Calu3 (cell line): ENCODE data around the gene ZSWIM3. TPM values are rescaled to one million over a fixed set of nuclear protein-coding genes. Genes with fewer than 3 reads are reported as not detected.

Experiments
- BruUV-seq: library from RNA; stranded (reverse); fragments of 400-500 nt; replicated peaks from 2 replicates; lab custom pipeline; 2021; lab: Mats Ljungman, UMichigan
- CTCF ChIA-PET: fragments of 300-600 bp; sonication (Branson Sonifier 250); formaldehyde crosslinking; loops from one replicate; lab custom pipeline; 2022; ENCODE audit warnings: antibody characterized with exemption; lab: Charles Lee
- DNase-seq: peaks from one replicate; pipeline ENCODE4 v3.0.0; 2022
- H3K27ac Mint-ChIP-seq: one replicate; pipeline ENCODE4 v1.8.0; 2022; ENCODE audit warnings: mixed read lengths; ENCODE audit not compliant: unreplicated experiment
- H3K27me3 Mint-ChIP-seq: one replicate; pipeline ENCODE4 v1.8.0; 2022; ENCODE audit warnings: mixed read lengths; ENCODE audit not compliant: unreplicated experiment
- H3K36me3 Mint-ChIP-seq: one replicate; pipeline ENCODE4 v1.8.0; 2022; ENCODE audit warnings: mild to moderate bottlenecking, moderate library complexity, mixed read lengths; ENCODE audit not compliant: insufficient read depth, unreplicated experiment
- H3K4me1 Mint-ChIP-seq: one replicate; pipeline ENCODE4 v1.8.0; 2022; ENCODE audit warnings: mild to moderate bottlenecking, low read depth, mixed read lengths; ENCODE audit not compliant: unreplicated experiment
- H3K4me3 Mint-ChIP-seq: one replicate; pipeline ENCODE4 v1.8.0; 2022; ENCODE audit warnings: mild to moderate bottlenecking, low read depth, moderate library complexity, mixed read lengths; ENCODE audit not compliant: unreplicated experiment
- H3K9me3 Mint-ChIP-seq: one replicate; pipeline ENCODE4 v1.8.0; 2022; ENCODE audit warnings: low read depth, mixed read lengths; ENCODE audit not compliant: unreplicated experiment
- intact Hi-C: fragments of 100-400 bp; cut with micrococcal nuclease; formaldehyde crosslinking; loops from one replicate; pipeline ENCODE4 v1.10.0; 2022; ENCODE audit not compliant: unreplicated experiment
- total RNA-seq: library from RNA; stranded (reverse); gene quantifications from 2 replicates; pipeline ENCODE4 v1.2.3, GENCODE V29; 2022
- TF ChIP-seq, protein P1 (sequence below): fragments of 200-600 bp; IDR thresholded peaks from one replicate; pipeline ENCODE4 v1.8.0; 2022; ENCODE audit warnings: antibody characterized with exemption; ENCODE audit not compliant: unreplicated experiment

The ZSWIM3 gene
- total RNA-seq, 1 experiment from 2014 or later = 5.2 TPM

DNA sequence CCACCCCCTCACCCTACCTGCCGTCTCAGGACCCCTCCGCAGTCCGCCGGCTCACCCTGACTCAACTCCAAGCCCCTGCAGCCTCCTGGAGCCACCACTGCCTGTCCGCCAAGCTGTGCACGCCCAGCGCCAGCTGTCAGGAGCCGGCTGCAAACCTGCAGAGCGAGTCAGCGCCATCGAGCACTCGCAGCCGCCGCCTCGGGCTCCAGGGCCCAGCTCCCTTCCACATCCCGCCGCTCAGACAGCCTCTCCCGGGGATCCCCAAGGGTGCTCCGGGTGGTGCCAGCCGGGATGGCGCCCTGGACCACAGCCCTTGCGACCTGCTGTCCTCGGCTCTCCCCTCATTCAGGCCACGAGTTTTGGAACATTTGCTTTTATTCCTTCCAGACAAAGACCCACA lies 34.6 kb upstream of the ZSWIM3 start:
- no TSS peak for BruUV-seq
- H3K4me3 Mint-ChIP-seq = peak overlapping the region; percentile 52
- TF ChIP-seq, protein P1, sequence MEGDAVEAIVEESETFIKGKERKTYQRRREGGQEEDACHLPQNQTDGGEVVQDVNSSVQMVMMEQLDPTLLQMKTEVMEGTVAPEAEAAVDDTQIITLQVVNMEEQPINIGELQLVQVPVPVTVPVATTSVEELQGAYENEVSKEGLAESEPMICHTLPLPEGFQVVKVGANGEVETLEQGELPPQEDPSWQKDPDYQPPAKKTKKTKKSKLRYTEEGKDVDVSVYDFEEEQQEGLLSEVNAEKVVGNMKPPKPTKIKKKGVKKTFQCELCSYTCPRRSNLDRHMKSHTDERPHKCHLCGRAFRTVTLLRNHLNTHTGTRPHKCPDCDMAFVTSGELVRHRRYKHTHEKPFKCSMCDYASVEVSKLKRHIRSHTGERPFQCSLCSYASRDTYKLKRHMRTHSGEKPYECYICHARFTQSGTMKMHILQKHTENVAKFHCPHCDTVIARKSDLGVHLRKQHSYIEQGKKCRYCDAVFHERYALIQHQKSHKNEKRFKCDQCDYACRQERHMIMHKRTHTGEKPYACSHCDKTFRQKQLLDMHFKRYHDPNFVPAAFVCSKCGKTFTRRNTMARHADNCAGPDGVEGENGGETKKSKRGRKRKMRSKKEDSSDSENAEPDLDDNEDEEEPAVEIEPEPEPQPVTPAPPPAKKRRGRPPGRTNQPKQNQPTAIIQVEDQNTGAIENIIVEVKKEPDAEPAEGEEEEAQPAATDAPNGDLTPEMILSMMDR = no peak
- peaks cover 50% of the 10 kb centered on the region for H3K27me3 Mint-ChIP-seq
- H3K4me1 Mint-ChIP-seq = peaks cover 39% of the 10 kb centered on the region
- intact Hi-C loops = no loop called here
- no peaks in the 10 kb centered on the region for H3K9me3 Mint-ChIP-seq
- peaks cover 17% of the 10 kb centered on the region for H3K36me3 Mint-ChIP-seq
- DNase-seq = peak; percentile 70
- no peak overlapping the region for H3K27ac Mint-ChIP-seq
- CTCF ChIA-PET = interaction anchor here (0.6 to 1.5 kb wide), 7 partner anchors 16 to 529 kb away, joined by 3 to 7 read pairs (median 4); partner anchors contain the start of genes DNTTIP1 and WFDC3

DNA sequence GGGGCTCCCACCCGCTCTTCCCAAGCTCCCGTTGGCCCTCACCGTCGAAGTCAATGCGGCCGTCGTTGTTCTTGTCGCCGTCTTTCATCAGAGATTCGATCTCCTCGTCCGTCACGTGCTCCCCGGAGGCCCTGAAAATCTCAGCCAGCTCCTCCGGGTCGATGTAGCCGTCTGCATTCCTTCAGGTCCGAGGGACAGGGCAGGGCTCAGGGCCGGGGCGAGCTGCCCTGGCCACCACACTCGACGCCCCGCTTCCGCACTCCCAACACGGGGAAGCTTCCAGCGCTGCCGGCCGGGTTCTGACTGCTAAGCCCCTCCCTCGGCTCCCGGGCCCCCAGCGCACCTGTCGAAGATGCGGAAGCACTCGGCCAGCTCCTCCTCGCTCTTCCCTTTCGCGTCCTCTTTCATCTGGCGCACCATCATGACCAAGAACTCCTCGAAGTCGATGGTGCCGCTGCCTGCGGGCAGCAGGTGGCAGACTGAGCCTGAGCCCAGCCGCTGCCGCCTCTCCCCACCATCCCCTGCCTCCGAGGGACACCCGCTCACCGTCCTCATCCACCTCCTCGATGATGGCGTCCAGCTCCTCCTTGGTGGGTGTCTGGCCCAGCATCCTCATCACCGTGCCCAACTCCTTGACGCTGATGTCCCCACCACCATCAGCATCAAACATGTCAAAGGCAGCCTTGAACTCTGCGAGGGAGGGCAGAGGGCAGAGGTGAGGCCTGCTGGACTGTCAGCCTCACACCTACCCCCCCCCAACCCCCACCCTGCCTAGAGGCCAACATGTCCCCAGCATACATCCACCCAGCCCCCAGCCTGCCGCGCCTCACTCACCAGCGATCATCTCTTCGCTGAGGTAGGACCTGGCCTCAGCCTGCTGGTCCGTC lies 33.2 kb upstream of the ZSWIM3 start:
- no TSS peak for BruUV-seq
- H3K4me1 Mint-ChIP-seq = peaks cover 30% of the 10 kb centered on the region
- H3K27ac Mint-ChIP-seq = peak overlapping the region; percentile 57
- peak; percentile 62 for DNase-seq
- no peaks in the 10 kb centered on the region for H3K9me3 Mint-ChIP-seq
- CTCF ChIA-PET = interaction anchor here (0.8 to 1.7 kb wide), 4 partner anchors 10 to 44 kb away, joined by 3 to 7 read pairs (median 4); partner anchors contain the start of gene SNX21
- peak overlapping the region; percentile 67 for H3K4me3 Mint-ChIP-seq
- TF ChIP-seq, protein P1 = peak; percentile 33
- peaks cover 50% of the 10 kb centered on the region for H3K27me3 Mint-ChIP-seq
- intact Hi-C loops = no loop called here
- H3K36me3 Mint-ChIP-seq = peaks cover 11% of the 10 kb centered on the region

DNA sequence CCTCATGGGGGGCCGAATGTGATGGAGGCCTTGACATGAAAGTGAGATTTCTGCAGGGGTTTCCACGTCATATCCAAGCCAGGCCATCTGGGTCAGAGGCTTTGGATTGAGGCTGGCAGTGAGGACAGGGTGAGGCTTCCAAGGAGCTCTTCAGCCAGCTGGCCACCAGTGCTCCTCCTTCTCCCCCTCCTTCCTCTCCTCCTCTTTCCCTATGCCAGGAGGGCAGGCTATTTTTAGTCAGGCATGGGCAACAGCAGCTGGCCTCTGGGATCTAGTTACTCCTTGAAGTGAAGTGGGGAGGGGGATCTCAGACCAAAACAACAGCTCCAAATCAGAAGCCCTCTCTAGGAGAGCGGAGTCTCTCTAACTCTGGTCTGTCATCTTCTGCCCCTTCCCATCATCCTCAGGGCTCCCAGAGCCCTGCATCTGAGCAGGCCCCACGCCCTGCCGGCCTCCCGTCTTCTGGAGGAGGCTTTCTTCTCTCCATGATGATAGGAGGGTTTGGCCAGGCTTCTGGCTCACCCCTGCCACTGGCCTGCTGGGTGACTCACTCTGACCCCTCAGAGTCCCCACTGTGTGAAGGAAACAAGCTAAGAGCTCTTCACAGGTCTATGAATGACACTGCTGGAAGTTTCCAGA lies 30.9 kb upstream of the ZSWIM3 start:
- no TSS peak for BruUV-seq
- H3K4me1 Mint-ChIP-seq = peaks cover 30% of the 10 kb centered on the region
- H3K27ac Mint-ChIP-seq = no peak overlapping the region
- intact Hi-C loops = no loop called here
- H3K4me3 Mint-ChIP-seq = no peak overlapping the region
- no peaks in the 10 kb centered on the region for H3K9me3 Mint-ChIP-seq
- DNase-seq = no peak
- CTCF ChIA-PET = interaction anchor here (0.5 kb wide), 1 partner anchor 162 kb away, joined by 6 read pairs; no protein-coding TSS in a partner anchor
- TF ChIP-seq, protein P1 = no peak
- H3K27me3 Mint-ChIP-seq = peaks cover 39% of the 10 kb centered on the region
- peaks cover 11% of the 10 kb centered on the region for H3K36me3 Mint-ChIP-seq

DNA sequence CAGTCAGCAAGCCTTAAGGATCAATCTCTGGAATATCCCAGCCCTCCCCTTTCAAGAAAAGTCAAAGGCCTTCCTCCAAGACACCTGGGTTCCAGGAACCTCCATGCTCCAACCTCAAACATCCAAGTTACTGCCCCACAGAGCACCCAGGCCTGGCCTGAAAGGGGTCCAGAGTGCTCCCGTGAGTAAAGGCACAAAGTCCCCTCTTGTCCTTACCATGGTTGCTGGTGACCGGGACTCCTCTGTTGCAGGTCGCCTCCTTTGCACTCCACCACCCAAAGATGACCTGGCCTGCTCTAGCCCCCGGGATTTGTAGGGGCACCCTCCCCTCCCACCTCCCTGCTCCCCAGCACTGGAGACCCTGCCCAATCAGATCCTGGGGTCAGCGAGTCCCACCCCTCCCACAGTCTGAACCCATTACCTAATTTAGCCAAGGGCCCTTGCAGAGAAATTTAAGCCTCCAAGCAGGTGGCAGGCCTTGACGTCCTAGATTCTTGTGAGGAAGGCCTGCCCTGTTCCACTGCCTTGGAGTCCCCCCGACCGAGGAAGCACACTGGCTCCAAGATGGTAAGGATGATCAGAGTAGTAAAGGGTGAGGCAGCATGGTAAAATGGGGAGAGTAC lies 30.3 kb upstream of the ZSWIM3 start, which contains the start of gene TNNC2:
TNNC2 (minus strand) TSS at position 283 of the 623 bp plus-strand sequence; CDS start at position 219, 64 bp downstream.
- no TSS peak for BruUV-seq
- no peak for DNase-seq
- Mint-ChIP-seq H3K4me1 (peaks cover 28% of the 10 kb centered on the region), H3K4me3 (no peak within 1 kb of the TSS), H3K27ac (no peak within 1 kb of the TSS), H3K36me3 (peaks cover 11% of the 10 kb centered on the region), H3K27me3 (peaks cover 32% of the 10 kb centered on the region), H3K9me3 (no peaks in the 10 kb centered on the region)
- CTCF ChIA-PET = interaction anchor here (0.5 kb wide), 1 partner anchor 162 kb away, joined by 6 read pairs; no protein-coding TSS in a partner anchor
- intact Hi-C loops = no loop called here
- TF ChIP-seq, protein P1 = no peak
